H1 (cell line): ENCODE results near the gene RBM19. TPM values are rescaled to one million over a fixed set of nuclear protein-coding genes. Genes with fewer than 3 reads are reported as not detected.

ENCODE experiments used
- CTCF ChIA-PET: fragments of 300-600 bp; sonication (Branson Sonifier 250); formaldehyde crosslinking; loops from one replicate; lab custom pipeline; 2021; ENCODE audit not compliant: partially characterized antibody; lab: Charles Lee
- POLR2A ChIA-PET: fragments of 300-600 bp; sonication (Branson Sonifier 250); formaldehyde crosslinking; loops from one replicate; lab custom pipeline; 2021; ENCODE audit warnings: inconsistent platforms; ENCODE audit not compliant: partially characterized antibody; lab: Charles Lee
- DNase-seq, 2 experiments: peaks; one replicate each; pipeline versions ENCODE4 v3.0.0 to v3.0.0-alpha.2; 2010 to 2022; ENCODE audit warnings: low spot score in 2 of 2, low read depth in 1 of 2, mixed read lengths in 1 of 2
- FAIRE-seq: peaks from 2 replicates; lab custom pipeline; 2011; peaks lifted over from hg19 to GRCh38; lab: Jason Lieb, UNC
- H2AFZ ChIP-seq: 2 replicates; pipeline ENCODE4 v1.8.1; 2012; ENCODE audit warnings: low read length, inconsistent platforms
- H2AK5ac ChIP-seq: 2 replicates; pipeline ENCODE4 v1.6.1; 2013; ENCODE audit warnings: low read depth, low read length
- H2BK120ac ChIP-seq: replicated peaks from 2 replicates; pipeline ENCODE3; 2013; ENCODE audit warnings: low read depth, low read length, inconsistent platforms
- H2BK12ac ChIP-seq: 2 replicates; pipeline ENCODE4 v1.6.1; 2013; ENCODE audit warnings: low read depth, low read length
- H2BK15ac ChIP-seq: 2 replicates; pipeline ENCODE4 v1.6.1; 2013; ENCODE audit warnings: low read length
- H2BK20ac ChIP-seq: 2 replicates; pipeline ENCODE4 v1.6.1; 2013; ENCODE audit warnings: low read length
- H2BK5ac ChIP-seq: 2 replicates; pipeline ENCODE4 v1.6.1; 2013; ENCODE audit warnings: low read depth, low read length
- H3K14ac ChIP-seq: 2 replicates; pipeline ENCODE4 v1.6.1; 2013; ENCODE audit warnings: inconsistent platforms; ENCODE audit not compliant: insufficient read length
- H3K18ac ChIP-seq: 2 replicates; pipeline ENCODE4 v1.6.1; 2013; ENCODE audit warnings: low read length; ENCODE audit errors: extremely low read depth
- H3K23ac ChIP-seq: 2 replicates; pipeline ENCODE4 v1.6.1; 2013; ENCODE audit warnings: inconsistent platforms; ENCODE audit not compliant: insufficient read length
- H3K23me2 ChIP-seq: 2 replicates; pipeline ENCODE4 v1.6.1; 2013; ENCODE audit warnings: low read depth, low read length
- H3K27ac ChIP-seq: 2 replicates; pipeline ENCODE4 v1.6.1; 2011; ENCODE audit warnings: low read depth, low read length, inconsistent platforms
- H3K27me3 ChIP-seq, 4 experiments: replicated peaks in 1 of 4; 1 replicate in 1 of 4; 2 replicates in 3 of 4; pipeline versions ENCODE4 v1.6.1 to v1.8.1; 2011 to 2013; ENCODE audit warnings: low read length in 3 of 4, mild to moderate bottlenecking in 3 of 4, inconsistent platforms in 2 of 4, mixed read lengths in 2 of 4, moderate library complexity in 1 of 4; ENCODE audit not compliant: control insufficient read depth in 3 of 4, insufficient read depth in 3 of 4; ENCODE audit errors: extremely low read depth in 1 of 4
- H3K36me3 ChIP-seq, 4 experiments: 2 replicates each; pipeline versions ENCODE4 v1.6.1 to v1.8.1; 2011 to 2013; ENCODE audit warnings: mild to moderate bottlenecking in 4 of 4, low read length in 3 of 4, moderate library complexity in 2 of 4, control low read depth in 1 of 4, inconsistent platforms in 1 of 4; ENCODE audit not compliant: insufficient read depth in 4 of 4, control insufficient read depth in 2 of 4
- H3K4ac ChIP-seq: replicated peaks from 2 replicates; pipeline ENCODE3; 2013; ENCODE audit warnings: low read length, low read depth, mixed read lengths, inconsistent platforms; ENCODE audit not compliant: insufficient read length
- H3K4me1 ChIP-seq, 4 experiments: replicated peaks in 1 of 4; 1 replicate in 1 of 4; 2 replicates in 3 of 4; pipeline versions ENCODE4 v1.6.1 to v1.8.1; 2011 to 2013; ENCODE audit warnings: low read length in 3 of 4, inconsistent platforms in 2 of 4, mixed read lengths in 1 of 4; ENCODE audit not compliant: insufficient read depth in 4 of 4, control insufficient read depth in 3 of 4
- H3K4me2 ChIP-seq, 2 experiments: 2 replicates each; pipeline versions ENCODE4 v1.6.1 to v1.8.1; 2011 to 2013; ENCODE audit warnings: low read depth in 2 of 2, low read length in 2 of 2, control low read depth in 1 of 2, inconsistent platforms in 1 of 2, mild to moderate bottlenecking in 1 of 2; ENCODE audit not compliant: insufficient read depth in 1 of 2
- H3K4me3 ChIP-seq, 4 experiments: fragments of 200-600, 300-600 bp in 1 of 4; sonication (generic), shearing (Covaris generic), sonication (Bioruptor Twin) in 1 of 4; 2 replicates each; pipeline versions ENCODE4 v1.5.1 to v1.8.1; 2011 to 2016; ENCODE audit warnings: low read length in 4 of 4, low read depth in 3 of 4, control low read depth in 2 of 4, inconsistent platforms in 2 of 4, mild to moderate bottlenecking in 2 of 4, mixed read lengths in 1 of 4, moderate library complexity in 1 of 4; ENCODE audit not compliant: insufficient read depth in 2 of 4; ENCODE audit errors: extremely low read depth in 1 of 4
- H3K56ac ChIP-seq: replicated peaks from 2 replicates; pipeline ENCODE3; 2013; ENCODE audit warnings: low read depth, mild to moderate bottlenecking, mixed read lengths, low read length, inconsistent platforms; ENCODE audit not compliant: insufficient read length
- H3K79me1 ChIP-seq: 2 replicates; pipeline ENCODE4 v1.6.1; 2013; ENCODE audit warnings: low read depth, low read length, control low read depth
- H3K79me2 ChIP-seq, 2 experiments: 2 replicates each; pipeline versions ENCODE4 v1.6.1 to v1.8.1; 2012 to 2013; ENCODE audit warnings: low read length in 2 of 2, mild to moderate bottlenecking in 2 of 2, inconsistent platforms in 1 of 2; ENCODE audit not compliant: insufficient read depth in 2 of 2, control insufficient read depth in 1 of 2
- H3K9ac ChIP-seq, 4 experiments: replicated peaks in 1 of 4; 1 replicate in 1 of 4; 2 replicates in 3 of 4; pipeline versions ENCODE4 v1.6.1 to v1.8.1; 2011 to 2013; ENCODE audit warnings: low read depth in 3 of 4, low read length in 3 of 4, control low read depth in 2 of 4, mild to moderate bottlenecking in 2 of 4, moderate library complexity in 2 of 4, inconsistent platforms in 1 of 4; ENCODE audit errors: extremely low read depth in 1 of 4
- H3K9me3 ChIP-seq, 2 experiments: 2 replicates each; pipeline versions ENCODE4 v1.6.1 to v1.8.1; 2012 to 2013; ENCODE audit warnings: mild to moderate bottlenecking in 2 of 2, moderate library complexity in 2 of 2, control low read depth in 1 of 2, inconsistent platforms in 1 of 2, low read depth in 1 of 2, low read length in 1 of 2, mixed read lengths in 1 of 2; ENCODE audit not compliant: insufficient read depth in 2 of 2
- H4K20me1 ChIP-seq, 2 experiments: replicated peaks in 1 of 2; 2 replicates each; pipeline versions ENCODE3 to v1.8.1; 2011 to 2013; ENCODE audit warnings: inconsistent platforms in 2 of 2, low read length in 2 of 2, mild to moderate bottlenecking in 1 of 2; ENCODE audit not compliant: insufficient read depth in 2 of 2, control insufficient read depth in 1 of 2
- H4K5ac ChIP-seq: 2 replicates; pipeline ENCODE4 v1.6.1; 2013; ENCODE audit warnings: low read length, low read depth, mixed read lengths, inconsistent platforms; ENCODE audit not compliant: insufficient read length
- H4K8ac ChIP-seq: 2 replicates; pipeline ENCODE4 v1.8.0; 2013; ENCODE audit warnings: mild to moderate bottlenecking, moderate library complexity, low read length, inconsistent platforms; ENCODE audit not compliant: insufficient read depth; ENCODE audit errors: extremely low read depth
- H4K91ac ChIP-seq: replicated peaks from 2 replicates; pipeline ENCODE3; 2013; ENCODE audit warnings: low read length, mixed read lengths, inconsistent platforms; ENCODE audit not compliant: insufficient read length
- CEBPB ChIP-seq: IDR thresholded peaks from 2 replicates; pipeline ENCODE4 v1.6.1; 2012; ENCODE audit warnings: low read depth, low read length
- EP300 ChIP-seq, 2 experiments: IDR thresholded peaks; 1 replicate in 1 of 2; 2 replicates in 1 of 2; pipeline ENCODE4 v1.6.1; 2011 to 2012; ENCODE audit warnings: low read depth in 2 of 2, low read length in 2 of 2, mild to moderate bottlenecking in 2 of 2, borderline replicate concordance in 1 of 2, inconsistent platforms in 1 of 2, moderate library complexity in 1 of 2
- PHF8 ChIP-seq: fragments of 200-600 bp; sonication (generic); conservative IDR thresholded peaks from 2 replicates; pipeline ENCODE4 v1.7.1; 2012; ENCODE audit warnings: low read depth, mild to moderate bottlenecking, inconsistent platforms, low read length, moderate library complexity
- RAD21 ChIP-seq, 2 experiments: IDR thresholded peaks in 1 of 2; conservative IDR thresholded peaks in 1 of 2; 2 replicates each; pipeline ENCODE4 v1.6.1; 2011; ENCODE audit warnings: low read depth in 2 of 2, low read length in 2 of 2, improper control_type of control experiment in 1 of 2, inconsistent platforms in 1 of 2, mild to moderate bottlenecking in 1 of 2, moderate library complexity in 1 of 2
- RNF2 ChIP-seq: fragments of 200-900, 300-1000 bp; sonication (generic); IDR thresholded peaks from 2 replicates; pipeline ENCODE4 v1.7.1; 2016; ENCODE audit warnings: borderline replicate concordance, low read depth, mild to moderate bottlenecking, antibody characterized with exemption, low read length; ENCODE audit not compliant: poor library complexity, severe bottlenecking; ENCODE audit errors: missing control alignments
- SP1 ChIP-seq: IDR thresholded peaks from 2 replicates; pipeline ENCODE4 v1.6.1; 2011; ENCODE audit warnings: low read depth, low read length
- USF2 ChIP-seq: IDR thresholded peaks from 2 replicates; pipeline ENCODE4 v1.6.1; 2011; ENCODE audit warnings: low read length, improper control_type of control experiment
- WGBS, 2 experiments: shearing (Covaris generic) in 1 of 2; methylation state at CpG; one replicate each; pipeline versions ENCODE4 v1.1.6 to v1.1.7; 2013 to 2015; ENCODE audit warnings: low lambda C conversion rate in 2 of 2, mixed read lengths in 2 of 2, inconsistent platforms in 1 of 2, low coverage in 1 of 2, missing lambda C conversion rate in 1 of 2; ENCODE audit not compliant: insufficient replicate concordance in 2 of 2, insufficient coverage in 1 of 2, insufficient read length in 1 of 2; ENCODE audit errors: extremely low coverage in 1 of 2, missing lambda C conversion rate in 1 of 2; 5-methylcytosine and 5-hydroxymethylcytosine counted together
- polyA plus RNA-seq, 7 experiments: library from polyadenylated mRNA; depleted of rRNA in 3 of 7; stranded (reverse) in 5 of 7; unstranded in 2 of 7; fragments of >200 nt in 5 of 7; fragments of 200-250 nt in 2 of 7; gene quantifications; 1 replicate in 5 of 7; 2 replicates in 1 of 7; 4 replicates in 1 of 7; pipeline versions ENCODE4 v1.2.1 to v1.2.3, GENCODE V29; 2011 to 2013; ENCODE audit warnings: missing spikeins in 2 of 7, mixed read lengths in 2 of 7
- total RNA-seq: library from RNA; stranded (reverse); fragmentation: NEBNext Ultra II Directional; extraction: Animal tissue kit (Norgen Biotek cat#: 25700); gene quantifications from 2 replicates; pipeline ENCODE4 v1.2.1, GENCODE V29; 2021

Gene RBM19
- total and polyA plus RNA-seq, 2 of the 8 experiments (the other 6 are each of a cell fraction or from before 2014, with no cell fraction given), result 23.4 to 61.9 TPM

GRCh38 chr12:113876160-113876559 is 90.0 kb downstream of the RBM19 start:
- H3K56ac ChIP-seq, result no peak overlapping the region
- FAIRE-seq, result no peak
- H3K4ac ChIP-seq, result no peak overlapping the region
- no peaks in the 10 kb centered on the region for H3K79me1 ChIP-seq
- H4K20me1 ChIP-seq, result peaks cover 0 to 2% of the 10 kb centered on the region in 2 experiments
- no peak overlapping the region for H3K23ac ChIP-seq
- no peaks in the 10 kb centered on the region for H3K79me2 ChIP-seq
- POLR2A ChIA-PET, result interaction anchor here (1.0 to 1.2 kb wide), 3 partner anchors 9 to 14 kb away, joined by 3 to 6 read pairs (median 3); no protein-coding TSS in a partner anchor
- H3K27me3 ChIP-seq, result no peaks in the 10 kb centered on the region
- 94% methylated on average over 2 of the region's 2 CpGs; no CpG with 5 or more reads in 1 of the 2 experiments for WGBS, 2 experiments
- H2BK5ac ChIP-seq, result no peak overlapping the region
- H4K91ac ChIP-seq, result no peak overlapping the region
- no peak overlapping the region for H2BK20ac ChIP-seq
- H3K23me2 ChIP-seq, result no peaks in the 10 kb centered on the region
- H2AFZ ChIP-seq, result no peak overlapping the region
- H3K9ac ChIP-seq, result no peak overlapping the region
- peaks cover 0 to 7% of the 10 kb centered on the region in 2 experiments; a peak in 2 of 4 replicates for H3K9me3 ChIP-seq
- no peaks in the 10 kb centered on the region for H3K4me1 ChIP-seq
- no peak overlapping the region for H3K18ac ChIP-seq
- no peak overlapping the region for H2BK15ac ChIP-seq
- H3K4me3 ChIP-seq, result no peak overlapping the region
- no peak for DNase-seq
- no peak overlapping the region for H4K8ac ChIP-seq
- H2BK12ac ChIP-seq, result no peak overlapping the region
- H4K5ac ChIP-seq, result no peak overlapping the region
- no peak overlapping the region for H2BK120ac ChIP-seq
- H2AK5ac ChIP-seq, result no peak overlapping the region
- H3K4me2 ChIP-seq, result no peak overlapping the region
- H3K36me3 ChIP-seq, result peaks cover 0 to 7% (median 1%) of the 10 kb centered on the region in 4 experiments; a peak in 3 of 8 replicates
- CTCF ChIA-PET, result interaction anchor here (0.6 to 2.4 kb wide), 6 partner anchors 9 to 544 kb away, joined by 3 to 23 read pairs (median 3); no protein-coding TSS in a partner anchor
- no peak overlapping the region for H3K27ac ChIP-seq
- H3K14ac ChIP-seq, result no peak overlapping the region
- no peak for TF ChIP-seq CEBPB
- TF ChIP-seq RAD21 (IDR thresholded peaks at IDR 0.05 in 1 of 2, conservative IDR thresholded peaks at IDR 0.05 in 1 of 2; ENCODE audit: low read depth in 2 of 2, low read length in 2 of 2), result no peak
- TF ChIP-seq EP300 (IDR thresholded peaks at IDR 0.05; ENCODE audit: borderline replicate concordance in 1 of 2, low read depth in 2 of 2, low read length in 2 of 2), result no peak
- no peak for TF ChIP-seq RNF2
- no peak for TF ChIP-seq PHF8
- TF ChIP-seq SP1, result no peak
- no peak for TF ChIP-seq USF2
